SK-N-SH (cell line): Measurements from ENCODE around the gene MAML3. TPM values are rescaled to one million over a fixed set of nuclear protein-coding genes. Genes with fewer than 3 reads are reported as not detected.

Experiments used
- CTCF ChIA-PET: fragments of 300-600, 350-600 bp; formaldehyde crosslinking; extraction: SDS; loops from one replicate; lab custom pipeline; 2021; lab: Yijun Ruan, JAX
- POLR2A ChIA-PET: fragments of 350-600 bp; sonication (Branson Sonifier 250); formaldehyde crosslinking; extraction: SDS; loops from one replicate; lab custom pipeline; 2020; ENCODE audit warnings: antibody characterized with exemption, inconsistent platforms; lab: Yijun Ruan, JAX
- DNase-seq: peaks from one replicate; pipeline ENCODE4 v3.0.0; 2012
- H2AFZ ChIP-seq: fragments of 200-600 bp; sonication (generic); 2 replicates; pipeline ENCODE4 v1.8.1; 2016; ENCODE audit warnings: antibody characterized with exemption, mild to moderate bottlenecking, low read depth
- H3F3A ChIP-seq: fragments of 200-600 bp; sonication (generic); replicated peaks from 2 replicates; pipeline ENCODE3; 2016; ENCODE audit warnings: antibody characterized with exemption, mild to moderate bottlenecking; ENCODE audit not compliant: insufficient read depth
- H3K27ac ChIP-seq, 2 experiments: fragments of 200-500 bp in 1 of 2; fragments of 200-600 bp in 1 of 2; sonication (Bioruptor generic) in 1 of 2; sonication (generic), shearing (Covaris generic) in 1 of 2; 2 replicates each; pipeline versions ENCODE4 v1.5.1 to v1.6.1; 2014 to 2016; ENCODE audit warnings: low read depth in 2 of 2, inconsistent platforms in 1 of 2, low read length in 1 of 2, mild to moderate bottlenecking in 1 of 2, mixed read lengths in 1 of 2
- H3K27me3 ChIP-seq: fragments of 200-600 bp; sonication (generic), shearing (Covaris generic); 2 replicates; pipeline ENCODE4 v1.6.1; 2016; ENCODE audit warnings: mixed run types; ENCODE audit not compliant: insufficient read depth
- H3K36me3 ChIP-seq, 2 experiments: fragments of 200-500 bp in 1 of 2; fragments of 200-600 bp in 1 of 2; sonication (Bioruptor generic) in 1 of 2; sonication (generic) in 1 of 2; replicated peaks in 1 of 2; 2 replicates each; pipeline versions ENCODE3 to v1.5.1; 2014 to 2016; ENCODE audit warnings: low read length in 1 of 2, mild to moderate bottlenecking in 1 of 2; ENCODE audit not compliant: insufficient read depth in 2 of 2, control insufficient read depth in 1 of 2
- H3K4me1 ChIP-seq, 2 experiments: fragments of 200-500 bp in 1 of 2; fragments of 200-600 bp in 1 of 2; sonication (Bioruptor generic) in 1 of 2; sonication (generic), shearing (Covaris generic) in 1 of 2; 2 replicates each; pipeline versions ENCODE4 v1.5.1 to v1.6.1; 2014 to 2016; ENCODE audit warnings: low read depth in 1 of 2, low read length in 1 of 2, mixed run types in 1 of 2; ENCODE audit not compliant: insufficient read depth in 2 of 2, control insufficient read depth in 1 of 2
- H3K4me2 ChIP-seq: fragments of 200-600 bp; sonication (generic), shearing (Covaris generic); 2 replicates; pipeline ENCODE4 v1.6.1; 2017; ENCODE audit warnings: mixed run types
- H3K4me3 ChIP-seq, 2 experiments: fragments of 200-500 bp in 1 of 2; fragments of 200-600 bp in 1 of 2; sonication (Bioruptor generic) in 1 of 2; sonication (generic), shearing (Covaris generic) in 1 of 2; 2 replicates each; pipeline versions ENCODE4 v1.5.1 to v1.8.1; 2014 to 2016; ENCODE audit warnings: low read depth in 2 of 2, inconsistent platforms in 1 of 2, low read length in 1 of 2, mild to moderate bottlenecking in 1 of 2, mixed read lengths in 1 of 2, moderate library complexity in 1 of 2
- H3K79me2 ChIP-seq: fragments of 200-600 bp; sonication (generic); 2 replicates; pipeline ENCODE4 v1.8.1; 2017; ENCODE audit warnings: mild to moderate bottlenecking; ENCODE audit not compliant: insufficient read depth
- H3K9ac ChIP-seq: fragments of 200-600 bp; sonication (generic); 2 replicates; pipeline ENCODE4 v1.6.1; 2017; ENCODE audit warnings: mixed run types
- H3K9me2 ChIP-seq: fragments of 200-600 bp; sonication (generic); 2 replicates; pipeline ENCODE4 v1.6.1; 2017; ENCODE audit warnings: mixed run types
- H3K9me3 ChIP-seq: fragments of 200-600 bp; sonication (generic); 2 replicates; pipeline ENCODE4 v1.6.1; 2017; ENCODE audit warnings: mixed run types, mild to moderate bottlenecking, moderate library complexity
- H4K20me1 ChIP-seq: fragments of 200-600 bp; sonication (generic); 2 replicates; pipeline ENCODE4 v1.6.1; 2017; ENCODE audit warnings: mild to moderate bottlenecking, mixed run types; ENCODE audit not compliant: insufficient read depth
- CHD2 ChIP-seq: fragments of 150-350 bp; IDR thresholded peaks from 2 replicates; pipeline ENCODE4 v1.6.1; 2018; ENCODE audit warnings: low read length; ENCODE audit not compliant: partially characterized antibody
- ELF1 ChIP-seq: IDR thresholded peaks from 2 replicates; pipeline ENCODE4 v1.4.0; 2012
- EZH2phosphoT487 ChIP-seq: fragments of 200-600 bp; sonication (generic); IDR thresholded peaks from 2 replicates; pipeline ENCODE4 v1.6.1; 2017; ENCODE audit warnings: low read depth, mixed run types, mild to moderate bottlenecking, antibody characterized with exemption, moderate library complexity, borderline replicate concordance
- FOSL2 ChIP-seq: IDR thresholded peaks from 2 replicates; pipeline ENCODE4 v1.4.0; 2012; ENCODE audit warnings: low read depth, mild to moderate bottlenecking, moderate library complexity, borderline replicate concordance
- FOXM1 ChIP-seq: IDR thresholded peaks from 2 replicates; pipeline ENCODE4 v1.4.0; 2012; ENCODE audit warnings: low read depth, mild to moderate bottlenecking
- GATA2 ChIP-seq: sonication (generic); formaldehyde crosslinking; IDR thresholded peaks from 2 replicates; pipeline ENCODE4 v1.5.0; 2020; ENCODE audit warnings: mild to moderate bottlenecking, missing genetic modification reagents
- JUND ChIP-seq: IDR thresholded peaks from 2 replicates; pipeline ENCODE4 v1.4.0; 2012
- MEF2A ChIP-seq: IDR thresholded peaks from 2 replicates; pipeline ENCODE4 v1.4.0; 2012; ENCODE audit warnings: low read depth, borderline replicate concordance
- MXI1 ChIP-seq: IDR thresholded peaks from 2 replicates; pipeline ENCODE4 v1.6.1; 2012; ENCODE audit warnings: mild to moderate bottlenecking, low read depth, low read length, improper control_type of control experiment
- NRF1 ChIP-seq: IDR thresholded peaks from 2 replicates; pipeline ENCODE4 v1.6.1; 2012; ENCODE audit warnings: low read depth, mild to moderate bottlenecking, low read length
- RAD21 ChIP-seq: IDR thresholded peaks from 2 replicates; pipeline ENCODE4 v1.6.1; 2012; ENCODE audit warnings: mild to moderate bottlenecking, low read length
- RCOR1 ChIP-seq: fragments of 150-350 bp; IDR thresholded peaks from 2 replicates; pipeline ENCODE4 v1.6.1; 2017; ENCODE audit warnings: antibody characterized with exemption, low read length
- REST ChIP-seq: IDR thresholded peaks from 2 replicates; pipeline ENCODE4 v1.6.1; 2012; ENCODE audit warnings: mild to moderate bottlenecking, low read depth, low read length, moderate library complexity
- RFX5 ChIP-seq: IDR thresholded peaks from 2 replicates; pipeline ENCODE4 v1.6.1; 2012; ENCODE audit warnings: mild to moderate bottlenecking, improper control_type of control experiment, low read length
- SIN3A ChIP-seq: IDR thresholded peaks from 2 replicates; pipeline ENCODE4 v1.6.1; 2012; ENCODE audit warnings: low read depth, mild to moderate bottlenecking, low read length, moderate library complexity, borderline replicate concordance
- SMC3 ChIP-seq: IDR thresholded peaks from 2 replicates; pipeline ENCODE4 v1.6.1; 2012; ENCODE audit warnings: low read depth, low read length, improper control_type of control experiment
- TAF1 ChIP-seq: IDR thresholded peaks from 2 replicates; pipeline ENCODE4 v1.6.1; 2012; ENCODE audit warnings: low read depth, mild to moderate bottlenecking, low read length, moderate library complexity, borderline replicate concordance
- TCF12 ChIP-seq: IDR thresholded peaks from 2 replicates; pipeline ENCODE4 v1.4.0; 2012
- USF1 ChIP-seq: IDR thresholded peaks from 2 replicates; pipeline ENCODE4 v1.4.0; 2012; ENCODE audit warnings: low read depth, borderline replicate concordance
- YY1 ChIP-seq: IDR thresholded peaks from 2 replicates; pipeline ENCODE4 v1.4.0; 2012; ENCODE audit warnings: low read depth, mild to moderate bottlenecking
- ZBTB33 ChIP-seq: IDR thresholded peaks from 2 replicates; pipeline ENCODE4 v1.4.0; 2012; ENCODE audit warnings: low read depth, borderline replicate concordance
- WGBS: methylation state at CpG from one replicate; pipeline ENCODE4 v1.1.6; 2017; ENCODE audit warnings: low lambda C conversion rate; 5-methylcytosine and 5-hydroxymethylcytosine counted together
- polyA plus RNA-seq, 3 experiments: library from polyadenylated mRNA; depleted of rRNA; stranded (reverse); fragments of >200 nt; gene quantifications; 2 replicates each; pipeline ENCODE4 v1.2.3, GENCODE V29; 2012
- TF ChIP-seq, protein P1 (sequence below): fragments of 150-350 bp; IDR thresholded peaks from 2 replicates; pipeline ENCODE4 v1.6.1; 2017; ENCODE audit warnings: antibody characterized with exemption, low read length, low read depth, borderline replicate concordance
- TF ChIP-seq, protein P2 (sequence below): fragments of 200-600 bp; sonication (generic); IDR thresholded peaks from 2 replicates; pipeline ENCODE4 v1.6.1; 2017; ENCODE audit warnings: antibody characterized with exemption, mild to moderate bottlenecking, moderate library complexity

MAML3 gene
- polyA plus RNA-seq, 1 of the 3 experiments (the other 2 are of a cell fraction): 5.3 TPM

DNA sequence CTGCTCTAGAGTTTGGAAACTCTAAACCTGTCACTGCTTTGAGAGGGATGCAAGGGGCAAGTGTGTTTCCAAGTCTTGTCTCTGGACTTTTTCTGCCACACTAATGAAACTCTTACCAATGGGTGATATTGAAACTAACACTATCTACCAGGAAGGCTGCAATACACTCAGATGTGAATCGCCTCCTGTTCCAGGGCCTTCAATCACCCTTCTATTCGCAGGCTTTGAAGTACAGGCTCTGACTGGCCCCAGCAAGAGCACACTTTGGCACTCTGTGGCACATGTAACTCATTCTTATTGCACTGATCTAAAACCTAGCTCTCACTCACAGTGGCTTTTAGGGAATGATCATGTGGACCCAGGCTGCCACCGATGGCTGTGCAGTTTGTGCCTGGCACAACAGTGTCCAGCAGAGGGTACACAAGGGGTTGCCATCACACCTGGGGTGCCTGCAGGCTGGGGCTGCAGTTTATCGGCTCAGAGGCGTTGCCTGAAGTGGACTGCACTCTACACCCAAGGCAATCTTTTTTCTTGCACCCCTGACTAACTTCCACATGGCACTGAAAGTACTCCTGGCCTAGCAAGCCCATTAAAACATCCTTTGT lies 277.5 kb downstream of the MAML3 start:
- peaks cover 13% of the 10 kb centered on the region for H3F3A ChIP-seq
- TF ChIP-seq TAF1 (no peak), FOXM1 (no peak), MEF2A (no peak), ZBTB33 (no peak), RCOR1 (no peak), NRF1 (no peak), FOSL2 (no peak), JUND (no peak), ELF1 (no peak), CHD2 (no peak), GATA2 (CRISPR knock-in tag) (0 out of 2 replicates have a peak, but pooled peaks have one; percentile 18), TCF12 (no peak), REST (no peak), MXI1 (0 out of 2 replicates have a peak, but pooled peaks have one; percentile 26), YY1 (no peak), USF1 (no peak), EZH2phosphoT487 (no peak), SMC3 (peak; percentile 27; the same call in 1 of the 2 replicates), RFX5 (no peak), SIN3A (no peak), RAD21 (peak; percentile 64)
- TF ChIP-seq, protein P1, sequence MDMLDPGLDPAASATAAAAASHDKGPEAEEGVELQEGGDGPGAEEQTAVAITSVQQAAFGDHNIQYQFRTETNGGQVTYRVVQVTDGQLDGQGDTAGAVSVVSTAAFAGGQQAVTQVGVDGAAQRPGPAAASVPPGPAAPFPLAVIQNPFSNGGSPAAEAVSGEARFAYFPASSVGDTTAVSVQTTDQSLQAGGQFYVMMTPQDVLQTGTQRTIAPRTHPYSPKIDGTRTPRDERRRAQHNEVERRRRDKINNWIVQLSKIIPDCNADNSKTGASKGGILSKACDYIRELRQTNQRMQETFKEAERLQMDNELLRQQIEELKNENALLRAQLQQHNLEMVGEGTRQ: no peak
- TF ChIP-seq, protein P2, sequence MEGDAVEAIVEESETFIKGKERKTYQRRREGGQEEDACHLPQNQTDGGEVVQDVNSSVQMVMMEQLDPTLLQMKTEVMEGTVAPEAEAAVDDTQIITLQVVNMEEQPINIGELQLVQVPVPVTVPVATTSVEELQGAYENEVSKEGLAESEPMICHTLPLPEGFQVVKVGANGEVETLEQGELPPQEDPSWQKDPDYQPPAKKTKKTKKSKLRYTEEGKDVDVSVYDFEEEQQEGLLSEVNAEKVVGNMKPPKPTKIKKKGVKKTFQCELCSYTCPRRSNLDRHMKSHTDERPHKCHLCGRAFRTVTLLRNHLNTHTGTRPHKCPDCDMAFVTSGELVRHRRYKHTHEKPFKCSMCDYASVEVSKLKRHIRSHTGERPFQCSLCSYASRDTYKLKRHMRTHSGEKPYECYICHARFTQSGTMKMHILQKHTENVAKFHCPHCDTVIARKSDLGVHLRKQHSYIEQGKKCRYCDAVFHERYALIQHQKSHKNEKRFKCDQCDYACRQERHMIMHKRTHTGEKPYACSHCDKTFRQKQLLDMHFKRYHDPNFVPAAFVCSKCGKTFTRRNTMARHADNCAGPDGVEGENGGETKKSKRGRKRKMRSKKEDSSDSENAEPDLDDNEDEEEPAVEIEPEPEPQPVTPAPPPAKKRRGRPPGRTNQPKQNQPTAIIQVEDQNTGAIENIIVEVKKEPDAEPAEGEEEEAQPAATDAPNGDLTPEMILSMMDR: no peak
- no peaks in the 10 kb centered on the region for H4K20me1 ChIP-seq
- ChIA-PET CTCF (interaction anchor here (0.6 to 1.5 kb wide), 7 partner anchors 12 to 367 kb away, joined by 3 to 4 read pairs (median 3); no protein-coding TSS in a partner anchor), POLR2A (interaction anchor here (1.5 kb wide), 1 partner anchor 12 kb away, joined by 5 read pairs; no protein-coding TSS in a partner anchor)
- no peaks in the 10 kb centered on the region for H3K9me3 ChIP-seq
- no peak overlapping the region for H3K4me2 ChIP-seq
- H3K4me1 ChIP-seq: peaks cover 7 to 34% of the 10 kb centered on the region in 2 experiments
- H2AFZ ChIP-seq: no peak overlapping the region; the same call in 1 of the 2 replicates
- H3K9ac ChIP-seq: no peak overlapping the region
- H3K27me3 ChIP-seq: no peaks in the 10 kb centered on the region
- H3K4me3 ChIP-seq: no peak overlapping the region
- H3K79me2 ChIP-seq: no peaks in the 10 kb centered on the region
- H3K9me2 ChIP-seq: no peaks in the 10 kb centered on the region
- 75% methylated on average over 5 of the region's 5 CpGs for WGBS
- DNase-seq: peak; percentile 41
- peak overlapping the region; percentile 21 to 87; a peak in 3 of 4 replicates for H3K27ac ChIP-seq
- peaks cover 0 to 3% of the 10 kb centered on the region in 2 experiments for H3K36me3 ChIP-seq
